Activated T-cell treated with anti-CD3 and anti-CD28 coated beads for 24 hours (primary cell): ENCODE measurements around the gene GJD3.
"Not testable (repeated sequence)": the region's sequence is repeated elsewhere in the genome, so short reads cannot be mapped to it uniquely, and the experiment has no call there.

ENCODE experiments used
- DNase-seq: peaks from one replicate; pipeline ENCODE4 v3.0.0-alpha.2; 2020; ENCODE audit warnings: low read depth

The GJD3 gene

DNA sequence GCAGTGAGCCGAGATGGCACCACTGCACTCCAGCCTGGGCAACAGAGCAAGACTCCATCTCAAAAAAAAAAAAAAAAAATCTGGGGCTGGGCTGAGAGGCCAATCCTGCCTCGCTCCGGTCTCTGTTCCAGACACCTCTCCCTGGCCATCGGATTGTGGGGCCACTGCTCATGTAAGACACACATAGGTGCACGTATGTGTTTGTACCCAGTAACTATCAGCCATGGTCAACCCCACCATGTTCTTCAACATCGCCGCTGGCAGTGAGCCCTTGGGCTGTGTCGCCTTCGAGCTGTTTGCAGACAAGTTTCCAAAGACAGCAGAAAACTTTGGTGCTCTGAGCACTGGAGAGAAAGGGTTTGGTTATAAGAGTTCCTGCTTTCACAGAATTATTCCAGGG is 3.2 kb upstream of the GJD3 start:
- not testable (repeated sequence) for DNase-seq

DNA sequence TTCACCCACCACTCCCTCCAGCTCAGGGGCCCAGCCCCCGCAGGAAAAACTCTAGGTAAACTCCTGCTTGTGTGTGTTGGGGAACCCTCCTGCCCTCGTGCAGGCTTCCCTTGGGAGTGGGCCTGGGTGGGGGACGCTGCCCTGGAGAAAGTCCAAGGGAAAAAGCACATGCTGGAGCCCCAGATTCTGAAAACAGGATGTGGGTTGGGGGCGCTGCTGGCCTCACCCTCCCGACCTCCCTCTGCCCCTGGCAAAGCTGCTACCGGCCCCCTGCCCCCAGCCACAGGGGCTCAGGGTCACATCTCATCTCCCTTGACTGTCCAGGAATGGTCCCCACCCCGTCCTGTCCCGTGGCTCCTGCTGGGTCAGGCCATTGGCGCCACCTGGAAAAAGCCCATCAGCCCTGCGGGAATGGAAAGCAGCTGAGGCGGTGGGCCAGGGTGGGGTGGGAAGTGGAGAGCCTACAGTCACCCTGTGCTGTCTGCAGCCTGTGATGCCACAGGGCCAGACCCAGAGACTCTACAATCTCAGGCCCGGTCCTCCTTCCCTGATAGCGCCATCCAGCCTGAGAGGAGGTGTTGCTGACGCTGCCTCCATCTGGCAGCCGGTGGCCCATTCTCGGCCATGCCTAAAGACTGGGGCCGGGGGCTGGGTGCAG is 2.5 kb upstream of the GJD3 start:
- no peak for DNase-seq

DNA sequence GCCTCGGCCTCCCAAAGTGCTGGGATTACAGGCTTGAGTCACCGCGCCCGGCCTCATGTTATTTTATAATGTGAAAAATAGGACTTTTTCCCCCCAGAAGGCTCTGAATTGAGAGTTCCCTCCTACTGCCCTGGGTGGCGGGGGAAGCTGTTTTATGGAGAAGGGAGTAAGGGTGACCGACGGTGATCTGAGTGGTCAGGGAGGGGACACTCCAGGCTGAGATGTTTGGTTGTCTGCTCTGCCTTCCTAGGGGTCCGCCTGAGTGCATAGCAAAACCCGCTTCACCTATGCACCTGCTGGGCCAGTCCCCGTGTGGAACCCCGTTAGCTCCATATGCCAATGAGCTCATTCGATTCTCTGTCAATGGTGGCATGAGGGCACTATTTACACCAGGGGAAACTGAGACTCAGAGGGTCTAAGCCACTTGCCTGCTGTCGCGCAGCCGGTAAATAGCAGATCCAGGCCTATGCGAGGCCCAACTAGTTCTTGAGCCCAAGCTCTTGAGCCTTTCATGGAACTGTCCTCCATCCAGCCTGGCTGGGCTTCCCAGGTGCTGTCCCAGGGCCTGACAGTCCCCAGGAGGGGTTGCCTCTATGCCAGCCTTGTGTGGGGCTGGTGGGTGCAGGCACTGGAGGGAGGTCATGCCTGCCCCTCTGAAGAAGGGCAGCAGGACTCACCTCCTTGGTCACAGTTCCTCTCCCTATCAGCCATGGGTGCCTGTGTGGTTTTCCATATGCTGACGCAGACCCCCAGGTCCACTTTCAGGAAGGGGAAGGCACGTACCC is 1.7 kb upstream of the GJD3 start:
- no peak for DNase-seq

DNA sequence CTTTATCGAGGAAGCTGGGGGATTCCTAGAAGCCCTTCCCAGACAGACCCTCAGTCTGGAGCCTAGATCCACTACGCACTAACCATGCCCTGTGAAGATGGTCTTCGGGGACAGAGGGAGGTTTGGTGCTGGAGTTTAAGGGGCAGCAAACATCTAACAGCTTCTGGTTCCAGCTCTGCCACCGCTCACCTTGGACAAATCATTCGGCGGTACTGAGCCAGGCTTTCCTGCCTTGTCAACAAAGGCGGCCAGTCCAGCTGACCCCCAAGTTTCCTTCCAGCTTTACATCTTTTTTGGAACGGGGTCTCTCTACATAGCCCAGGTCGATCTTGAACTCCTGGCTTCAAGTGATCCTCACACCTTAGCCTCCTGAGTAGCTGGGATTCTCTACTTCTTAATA is 369 bp upstream of the GJD3 start:
- no peak for DNase-seq

DNA sequence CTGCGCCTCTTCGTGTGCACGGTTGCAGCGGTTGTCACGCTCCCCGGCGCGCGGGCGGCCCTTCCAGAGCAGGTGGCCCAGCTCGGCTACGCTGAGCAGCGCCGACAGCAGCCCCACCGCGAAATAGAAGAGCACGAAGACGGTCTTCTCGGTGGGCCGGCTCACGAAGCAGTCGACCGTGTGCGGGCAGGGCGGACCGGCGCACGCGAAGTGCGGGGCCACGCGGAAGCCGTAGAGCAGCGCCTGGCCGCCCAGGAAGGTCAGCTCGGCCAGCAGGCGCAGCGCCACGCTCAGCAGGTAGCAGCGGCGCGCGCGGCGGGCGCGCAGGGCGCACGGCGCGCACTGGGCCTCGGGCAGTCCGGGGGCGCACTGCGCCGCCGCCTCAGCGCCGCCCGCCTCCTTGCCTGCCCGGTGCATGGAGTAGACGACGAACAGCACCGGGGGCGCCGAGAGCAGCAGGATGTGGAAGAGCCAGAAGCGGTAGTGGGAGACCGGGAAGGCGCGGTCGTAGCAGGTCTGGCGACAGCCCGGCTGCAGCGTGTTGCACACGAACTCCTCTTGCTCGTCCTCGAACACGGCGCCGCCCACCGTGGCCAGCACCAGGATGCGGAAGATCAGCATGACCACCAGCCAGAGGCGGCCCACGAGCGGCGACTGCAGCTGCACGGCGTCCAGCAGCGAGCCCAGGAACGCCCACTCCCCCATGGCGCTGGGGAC is 1.3 kb downstream of the GJD3 start:
- DNase-seq = no peak

DNA sequence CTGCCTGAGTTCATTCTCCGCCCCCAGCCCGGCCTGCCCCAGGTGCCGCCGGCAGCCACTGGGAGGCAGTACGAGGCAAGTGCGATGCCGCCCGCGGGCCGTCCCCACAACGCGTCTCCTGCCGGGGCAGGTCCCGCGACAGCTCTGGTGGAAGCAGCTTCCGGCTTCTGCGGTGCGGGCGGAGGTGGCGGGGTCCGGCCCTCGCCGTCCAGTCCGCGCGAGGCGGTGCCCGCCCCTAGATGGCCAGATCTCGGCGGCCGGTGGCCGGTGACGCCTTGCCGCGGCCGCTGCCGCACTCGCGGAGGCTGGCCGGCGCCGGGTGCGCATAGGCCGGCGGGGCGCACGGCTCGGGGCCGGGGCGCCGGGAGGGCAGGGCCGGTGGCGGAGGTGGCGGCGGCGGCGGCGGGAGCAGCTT is 1.8 kb downstream of the GJD3 start:
- DNase-seq = peak; percentile 82

DNA sequence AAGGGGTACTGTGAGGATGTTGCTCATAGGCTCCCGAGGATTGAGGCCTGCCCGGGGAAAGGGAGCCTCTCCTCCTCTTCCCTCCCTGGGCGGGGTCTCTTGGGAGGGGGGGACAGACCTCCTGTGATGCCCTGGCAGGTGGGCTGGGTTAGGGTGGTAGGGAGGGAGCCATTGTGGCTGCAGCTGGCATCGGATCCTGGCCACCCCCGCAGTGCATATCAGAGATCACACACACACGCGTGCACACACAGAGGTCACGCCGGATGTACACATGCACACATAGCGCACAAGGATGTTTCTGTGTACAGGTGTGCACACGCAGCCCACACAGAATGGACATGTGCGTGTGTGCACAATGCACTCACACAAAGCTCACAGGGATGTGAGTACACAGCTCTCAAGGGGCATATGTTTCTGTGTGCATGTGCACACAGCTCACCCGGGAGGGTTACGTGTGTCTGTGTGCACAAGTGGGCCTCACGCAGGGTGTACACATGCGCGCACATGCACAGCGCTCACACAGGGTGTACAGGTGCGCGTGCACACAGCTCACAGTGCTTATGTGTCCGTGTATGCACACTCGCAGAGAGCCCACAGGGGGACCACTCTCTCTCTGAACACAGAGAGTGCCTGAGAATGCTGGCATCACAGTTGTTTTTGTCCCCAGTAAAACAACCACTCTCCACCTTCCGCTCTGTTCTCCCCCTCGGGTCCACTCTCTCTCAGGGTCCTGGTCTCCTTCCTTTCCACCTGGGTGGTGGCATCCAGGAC is 2.4 kb downstream of the GJD3 start:
- no peak for DNase-seq

DNA sequence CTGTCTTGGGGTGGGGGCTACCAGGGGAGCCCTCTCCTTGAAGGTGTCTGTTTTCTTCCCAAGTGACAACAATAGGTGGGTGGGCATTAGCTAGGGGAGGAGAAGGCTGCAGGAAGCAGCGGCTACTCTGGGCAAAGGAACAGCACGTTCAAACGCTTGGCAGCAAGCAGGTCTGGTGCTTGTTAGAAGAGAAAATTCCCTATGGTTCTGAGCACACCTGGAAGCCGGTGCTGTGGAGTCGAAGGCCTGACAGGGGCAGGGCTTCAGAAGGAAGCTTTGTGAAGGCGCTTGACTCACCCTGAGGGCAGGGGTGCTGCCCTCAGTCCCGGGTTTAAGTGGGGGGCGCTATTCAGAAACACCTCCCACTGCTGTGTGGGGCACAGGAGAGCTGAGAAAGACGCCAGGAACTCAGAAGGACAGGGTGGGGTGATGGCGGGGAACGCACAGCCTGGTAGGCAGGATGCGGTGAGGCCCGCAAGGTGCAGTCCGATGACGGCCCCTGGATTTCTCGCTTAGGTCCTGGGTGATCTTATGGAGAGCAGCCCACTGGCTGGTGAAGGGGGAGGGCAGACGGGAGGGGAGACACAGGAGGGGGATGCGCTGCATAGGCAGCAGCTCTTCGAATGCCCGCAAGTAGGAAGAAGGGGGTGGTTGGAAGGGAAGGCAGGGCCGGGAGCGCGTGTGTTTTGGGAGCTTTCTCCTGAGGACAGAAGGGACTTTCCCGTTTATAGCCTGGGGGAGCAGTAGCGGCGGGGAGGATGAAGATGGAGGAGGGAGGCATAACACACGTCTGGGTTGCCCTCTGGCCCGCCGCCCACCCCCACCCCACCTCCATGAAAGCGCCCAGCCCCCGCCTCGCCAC is 3.2 kb downstream of the GJD3 start:
- DNase-seq = no peak

DNA sequence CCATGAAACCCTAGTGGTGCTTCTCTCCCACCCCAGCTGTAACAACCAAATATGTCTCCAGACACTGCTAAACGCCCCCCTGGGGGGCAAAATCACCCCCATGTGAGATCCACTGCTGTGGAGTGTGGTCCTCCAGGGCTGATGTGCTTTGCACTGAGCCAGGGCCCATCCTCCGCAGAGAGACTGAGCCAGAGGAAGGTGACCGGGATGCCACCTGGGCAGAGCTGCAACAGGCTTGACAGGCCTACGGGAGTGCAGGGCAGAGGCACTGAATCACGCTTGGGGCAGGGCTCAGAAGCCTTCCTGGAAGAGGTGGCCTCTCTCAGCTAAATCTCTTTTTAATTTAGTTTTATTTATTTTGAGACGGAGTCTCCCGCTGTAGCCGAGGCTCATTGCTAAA is 4.4 kb downstream of the GJD3 start:
- no peak for DNase-seq

DNA sequence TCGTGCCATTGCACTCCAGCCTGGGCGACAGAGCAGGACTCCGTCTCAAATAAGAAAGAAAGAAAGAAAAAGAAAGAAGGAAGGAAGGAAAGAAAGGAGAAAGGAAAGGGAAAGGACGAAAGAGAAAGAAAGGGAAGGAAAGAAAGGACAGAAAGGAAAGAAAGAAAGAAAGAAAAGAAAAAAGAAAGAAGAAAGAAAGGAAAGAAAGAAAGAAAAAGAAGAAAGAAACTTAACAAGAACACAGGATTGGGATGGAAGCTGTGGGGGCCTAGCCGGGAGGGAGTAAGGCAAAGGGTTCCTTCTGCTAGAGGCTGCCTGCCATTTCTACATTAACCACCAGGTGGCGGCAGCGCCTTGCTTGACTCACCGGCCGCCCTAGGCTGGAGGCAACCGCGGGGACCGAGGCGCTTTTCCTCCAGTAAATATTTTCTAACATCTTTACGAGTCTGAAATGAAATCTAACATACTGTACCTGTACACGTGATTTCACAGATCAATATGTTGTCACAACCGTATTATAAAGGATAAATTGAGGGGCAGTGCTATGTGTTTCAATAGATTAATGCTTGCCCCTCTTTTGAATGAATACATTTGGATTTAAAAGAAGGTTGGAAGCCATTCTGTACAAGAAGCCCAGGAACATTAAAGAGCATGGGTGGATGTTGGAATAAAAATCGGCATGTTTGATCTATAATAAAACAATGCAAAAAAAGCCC is 6.1 kb downstream of the GJD3 start:
- DNase-seq = peak; percentile 83

DNA sequence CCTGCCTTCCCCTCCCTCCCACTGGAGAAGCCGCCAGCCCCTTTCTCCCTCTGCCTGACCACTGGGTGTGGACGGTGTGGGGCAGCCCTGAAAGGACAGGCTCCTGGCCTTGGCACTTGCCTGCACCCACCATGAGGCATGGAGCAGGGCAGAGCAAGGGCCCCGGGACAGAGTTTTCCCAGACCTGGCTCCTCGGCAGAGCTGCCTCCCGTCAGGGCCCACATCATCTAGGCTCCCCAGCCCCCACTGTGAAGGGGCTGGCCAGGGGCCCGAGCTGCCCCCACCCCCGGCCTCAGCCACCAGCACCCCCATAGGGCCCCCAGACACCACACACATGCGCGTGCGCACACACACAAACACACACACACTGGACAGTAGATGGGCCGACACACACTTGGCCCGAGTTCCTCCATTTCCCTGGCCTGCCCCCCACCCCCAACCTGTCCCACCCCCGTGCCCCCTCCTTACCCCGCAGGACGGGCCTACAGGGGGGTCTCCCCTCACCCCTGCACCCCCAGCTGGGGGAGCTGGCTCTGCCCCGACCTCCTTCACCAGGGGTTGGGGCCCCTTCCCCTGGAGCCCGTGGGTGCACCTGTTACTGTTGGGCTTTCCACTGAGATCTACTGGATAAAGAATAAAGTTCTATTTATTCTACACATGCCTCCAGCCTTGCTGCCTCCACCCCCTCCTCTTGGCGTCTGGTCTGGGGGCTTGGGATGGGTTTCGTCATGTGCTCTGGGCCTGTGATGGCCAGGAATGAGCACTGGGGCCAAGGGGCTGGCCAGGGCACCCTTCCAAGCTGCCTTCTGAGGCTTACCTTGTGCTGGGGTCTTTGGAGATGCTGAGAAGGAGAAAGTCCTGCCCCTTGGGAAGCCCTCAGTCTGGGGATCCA is 7.3 kb downstream of the GJD3 start:
- DNase-seq = no peak

DNA sequence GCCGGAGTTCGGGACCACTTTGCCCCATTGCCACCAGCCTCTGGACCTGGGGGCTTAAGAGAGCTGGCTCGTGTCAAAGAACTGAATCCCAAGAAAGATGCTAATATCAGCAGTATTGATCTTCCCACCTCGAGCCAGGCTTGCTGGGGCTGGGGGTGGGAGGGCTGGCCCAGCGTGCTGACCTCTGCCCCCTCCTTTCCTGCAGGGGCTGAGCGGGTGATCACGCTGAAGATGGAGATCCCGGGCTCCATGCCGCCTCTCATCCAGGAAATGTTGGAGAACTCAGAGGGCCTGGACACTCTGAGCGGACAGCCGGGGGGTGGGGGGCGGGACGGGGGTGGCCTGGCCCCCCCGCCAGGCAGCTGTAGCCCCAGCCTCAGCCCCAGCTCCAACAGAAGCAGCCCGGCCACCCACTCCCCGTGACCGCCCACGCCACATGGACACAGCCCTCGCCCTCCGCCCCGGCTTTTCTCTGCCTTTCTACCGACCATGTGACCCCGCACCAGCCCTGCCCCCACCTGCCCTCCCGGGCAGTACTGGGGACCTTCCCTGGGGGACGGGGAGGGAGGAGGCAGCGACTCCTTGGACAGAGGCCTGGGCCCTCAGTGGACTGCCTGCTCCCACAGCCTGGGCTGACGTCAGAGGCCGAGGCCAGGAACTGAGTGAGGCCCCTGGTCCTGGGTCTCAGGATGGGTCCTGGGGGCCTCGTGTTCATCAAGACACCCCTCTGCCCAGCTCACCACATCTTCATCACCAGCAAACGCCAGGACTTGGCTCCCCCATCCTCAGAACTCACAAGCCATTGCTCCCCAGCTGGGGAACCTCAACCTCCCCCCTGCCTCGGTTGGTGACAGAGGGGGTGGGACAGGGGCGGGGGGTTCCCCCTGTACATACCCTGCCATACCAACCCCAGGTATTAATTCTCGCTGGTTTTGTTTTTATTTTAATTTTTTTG is 8.5 kb downstream of the GJD3 start:
- DNase-seq = no peak

DNA sequence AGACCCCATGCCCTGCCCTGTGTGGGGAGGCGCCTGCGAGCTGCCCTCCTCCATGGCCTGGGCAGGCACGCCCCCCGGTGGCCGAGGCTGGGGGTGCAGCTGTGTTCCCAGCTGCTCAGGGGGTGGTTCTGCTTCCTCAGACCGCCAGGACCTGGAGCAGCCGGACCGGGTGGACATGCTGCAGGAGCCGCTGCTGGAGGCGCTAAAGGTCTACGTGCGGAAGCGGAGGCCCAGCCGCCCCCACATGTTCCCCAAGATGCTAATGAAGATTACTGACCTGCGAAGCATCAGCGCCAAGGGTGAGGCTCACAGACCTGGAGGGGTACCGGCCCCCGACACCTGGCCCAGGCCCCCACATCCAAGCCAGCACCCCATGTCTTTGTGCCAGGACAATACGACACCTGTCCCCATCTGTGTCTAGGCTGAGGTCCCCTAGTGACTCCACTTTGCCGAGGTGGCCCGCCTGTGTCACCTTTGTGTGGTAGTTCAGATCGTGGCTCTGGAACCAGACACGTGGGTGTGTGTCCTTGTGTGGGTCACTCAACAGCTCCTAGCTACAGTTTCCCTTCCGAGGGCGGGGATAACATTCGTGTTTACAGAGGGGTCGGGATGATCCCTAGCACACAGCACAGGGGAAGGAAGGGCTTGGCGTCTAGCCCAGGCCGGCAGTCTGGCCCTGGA is 9.3 kb downstream of the GJD3 start:
- peak; percentile 67 for DNase-seq

DNA sequence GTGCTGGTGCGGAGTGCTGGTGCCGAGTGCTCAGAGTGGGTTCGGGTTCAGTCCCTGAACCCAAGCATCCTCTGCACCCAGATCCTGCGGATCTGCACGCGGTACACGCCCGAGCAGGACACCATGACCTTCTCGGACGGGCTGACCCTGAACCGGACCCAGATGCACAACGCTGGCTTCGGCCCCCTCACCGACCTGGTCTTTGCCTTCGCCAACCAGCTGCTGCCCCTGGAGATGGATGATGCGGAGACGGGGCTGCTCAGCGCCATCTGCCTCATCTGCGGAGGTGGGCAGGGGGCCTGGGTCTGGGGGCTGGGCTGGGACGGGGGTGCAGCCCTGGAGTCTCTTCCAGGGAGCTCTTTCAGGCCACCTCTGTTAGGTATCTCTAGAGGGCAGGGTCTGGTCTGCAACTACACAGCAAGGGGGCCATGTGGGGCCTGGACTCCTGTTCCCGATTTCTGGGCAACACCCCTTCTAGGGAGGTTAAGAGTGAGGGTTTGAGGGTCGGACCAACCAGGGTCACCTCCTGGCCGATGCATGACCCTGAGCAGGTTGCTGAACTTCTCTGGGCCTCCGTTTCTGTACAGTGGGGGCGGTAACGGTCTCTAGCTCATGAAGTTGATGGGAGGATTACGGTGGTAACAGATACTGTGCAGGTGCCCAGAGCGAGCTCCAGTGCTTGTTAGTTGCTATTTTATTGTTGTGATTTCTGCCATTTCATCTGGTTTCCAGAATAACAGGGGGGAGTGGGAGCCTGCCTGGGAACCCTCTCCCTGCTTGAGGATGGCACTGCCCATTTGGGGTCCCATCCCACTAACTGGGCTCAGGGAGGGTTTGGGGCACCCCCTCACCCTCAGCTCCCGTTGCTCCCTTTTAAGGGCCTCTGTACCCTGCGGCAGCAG is 10.1 kb downstream of the GJD3 start:
- no peak for DNase-seq

DNA sequence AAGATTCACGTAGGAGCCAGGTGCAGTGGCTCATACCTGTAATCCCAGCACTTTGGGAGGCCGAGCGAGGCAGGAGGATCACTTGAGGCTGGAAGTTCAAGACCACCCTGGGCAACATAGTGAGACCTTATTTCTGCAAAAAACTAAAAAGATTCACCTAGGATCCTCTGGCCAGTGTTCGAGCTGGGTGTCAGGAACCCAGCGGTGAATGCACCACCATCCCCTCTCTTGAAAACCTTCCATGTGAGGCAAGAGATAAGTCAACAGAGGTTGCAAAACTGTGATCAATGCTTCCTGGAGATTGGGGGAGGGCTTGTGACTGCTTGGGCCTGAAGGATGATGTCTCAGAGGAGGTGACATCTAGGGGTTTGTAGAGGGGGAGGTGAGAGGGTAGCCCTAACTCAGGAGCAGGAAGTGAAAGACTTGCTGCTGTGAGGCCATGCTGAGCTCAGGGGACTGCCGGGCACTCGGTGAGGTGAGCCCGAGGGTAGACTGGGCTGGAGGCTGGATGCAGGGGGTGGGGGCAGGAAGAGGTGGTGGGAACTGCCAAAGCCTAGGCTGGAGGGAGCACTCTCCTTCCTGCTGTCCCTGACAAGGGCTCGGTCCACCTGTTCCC is 11.7 kb downstream of the GJD3 start:
- DNase-seq = no peak

DNA sequence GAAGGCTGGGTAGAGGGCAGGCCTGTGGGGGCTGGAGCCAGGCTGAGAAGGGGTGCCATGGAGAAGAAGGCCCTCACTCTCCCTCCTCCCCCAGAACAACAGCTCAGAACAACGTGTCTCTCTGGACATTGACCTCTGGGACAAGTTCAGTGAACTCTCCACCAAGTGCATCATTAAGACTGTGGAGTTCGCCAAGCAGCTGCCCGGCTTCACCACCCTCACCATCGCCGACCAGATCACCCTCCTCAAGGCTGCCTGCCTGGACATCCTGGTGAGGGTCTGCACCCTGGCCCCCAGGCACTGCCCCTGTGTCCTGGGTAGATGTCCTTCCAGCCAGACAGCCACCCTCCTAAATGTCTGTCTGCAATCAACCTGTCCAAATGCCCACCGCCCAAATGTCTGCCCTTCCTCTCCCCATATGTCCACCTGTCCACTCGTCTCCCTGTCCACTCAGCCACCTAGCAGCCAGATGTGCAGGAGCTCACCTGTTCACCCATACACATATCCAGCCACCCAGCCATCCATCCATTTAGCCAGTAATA is 12.2 kb downstream of the GJD3 start:
- DNase-seq = no peak
